HG03280 (cell line): ENCODE measurements around the gene RPS6KA5.

Source experiments
- ATAC-seq: cut with Tn5 transposase; IDR thresholded peaks from one replicate; pipeline ENCODE4 v1.9.1; 2021; ENCODE audit warnings: mild to moderate bottlenecking, moderate library complexity; ENCODE audit not compliant: unreplicated experiment

The RPS6KA5 gene

DNA sequence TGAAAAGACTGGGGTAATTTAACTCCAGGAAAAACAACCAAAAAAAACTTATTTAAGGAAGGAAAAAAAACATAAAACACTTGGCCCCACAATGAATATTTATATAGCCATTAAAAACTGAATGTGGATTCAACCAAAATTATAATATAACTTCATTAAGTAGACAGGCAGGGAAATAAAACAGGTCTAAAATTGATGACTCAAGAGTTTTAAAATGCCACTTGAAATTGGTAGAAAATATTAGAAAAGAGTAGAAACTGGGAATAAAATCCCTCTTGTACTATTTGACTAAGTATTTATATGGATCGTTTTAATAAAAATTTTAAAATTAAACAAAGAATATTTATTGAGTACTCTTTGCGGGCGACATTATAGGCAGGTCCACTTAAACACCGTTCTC lies 28.8 kb downstream of the RPS6KA5 start:
- no peak for ATAC-seq

DNA sequence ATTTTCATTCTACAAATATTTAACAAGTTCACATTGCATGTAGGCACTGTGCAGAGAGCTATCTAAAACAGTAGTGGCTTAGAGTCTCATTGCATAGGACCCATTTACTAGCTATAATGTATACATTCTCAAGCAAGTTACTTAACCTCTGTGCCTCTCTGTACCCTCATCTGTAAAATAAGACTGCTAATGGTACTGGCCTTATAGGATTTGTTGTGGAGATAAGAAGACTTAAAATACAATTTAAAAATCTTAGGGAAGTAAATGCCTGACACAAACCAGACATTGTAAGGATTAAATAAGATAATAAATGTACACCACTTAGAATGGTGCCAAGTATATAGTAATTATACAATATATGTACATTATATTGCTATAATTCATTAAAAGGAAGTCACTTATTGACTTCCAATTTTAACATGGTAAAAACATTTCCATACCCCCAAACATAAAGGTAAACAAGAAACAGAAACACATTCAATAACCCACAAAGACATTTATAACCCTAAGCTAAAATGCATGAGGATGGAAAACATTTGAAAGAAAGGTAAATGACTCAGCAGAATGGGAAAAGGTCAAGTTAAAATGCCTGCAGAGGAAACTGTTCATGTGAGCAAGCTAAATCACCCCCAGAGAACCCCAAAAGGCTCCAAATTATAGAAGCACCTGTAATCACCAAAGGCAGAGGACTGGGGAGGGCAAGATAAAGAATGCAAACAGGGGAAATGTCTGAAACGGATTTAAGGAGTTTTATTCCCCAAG lies 30.8 kb downstream of the RPS6KA5 start:
- ATAC-seq: no peak

DNA sequence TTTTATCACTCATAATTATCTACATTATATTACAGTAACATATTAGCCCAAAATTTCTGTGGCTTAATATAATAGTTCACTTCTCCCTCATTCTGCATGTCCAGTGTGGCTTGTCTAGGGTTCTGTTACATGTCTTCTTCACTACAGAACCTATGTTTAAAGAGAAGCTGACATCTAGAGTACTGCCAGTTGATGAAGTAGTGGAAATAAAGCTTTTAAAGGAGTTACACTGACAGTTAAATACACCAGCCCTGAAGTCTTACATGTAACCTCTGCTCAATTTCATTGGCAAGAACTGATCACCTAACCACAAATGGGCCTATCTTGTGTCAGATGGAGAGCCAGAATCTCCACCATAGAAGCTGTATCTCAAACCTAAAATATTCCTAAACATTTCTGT lies 32.9 kb downstream of the RPS6KA5 start:
- ATAC-seq: no peak

DNA sequence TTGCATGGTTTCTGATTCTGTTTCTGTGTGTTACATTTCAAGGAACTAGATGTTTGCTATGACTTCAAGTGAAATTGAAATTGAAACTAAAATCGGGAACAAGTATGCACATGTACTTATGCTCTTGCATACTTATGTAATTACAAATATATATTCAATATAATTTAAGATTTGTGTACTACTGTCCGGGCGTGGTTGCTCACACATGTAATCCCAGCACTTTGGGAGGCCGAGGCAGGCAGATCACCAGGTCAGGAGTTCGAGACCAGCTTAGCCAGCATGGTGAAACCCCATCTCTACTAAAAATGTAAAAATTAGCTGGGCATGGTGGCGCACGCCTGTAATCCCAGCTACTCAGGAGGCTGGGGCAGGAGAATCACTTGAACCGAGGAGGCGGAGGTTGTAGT lies 37.8 kb downstream of the RPS6KA5 start:
- ATAC-seq: peak; percentile 93

DNA sequence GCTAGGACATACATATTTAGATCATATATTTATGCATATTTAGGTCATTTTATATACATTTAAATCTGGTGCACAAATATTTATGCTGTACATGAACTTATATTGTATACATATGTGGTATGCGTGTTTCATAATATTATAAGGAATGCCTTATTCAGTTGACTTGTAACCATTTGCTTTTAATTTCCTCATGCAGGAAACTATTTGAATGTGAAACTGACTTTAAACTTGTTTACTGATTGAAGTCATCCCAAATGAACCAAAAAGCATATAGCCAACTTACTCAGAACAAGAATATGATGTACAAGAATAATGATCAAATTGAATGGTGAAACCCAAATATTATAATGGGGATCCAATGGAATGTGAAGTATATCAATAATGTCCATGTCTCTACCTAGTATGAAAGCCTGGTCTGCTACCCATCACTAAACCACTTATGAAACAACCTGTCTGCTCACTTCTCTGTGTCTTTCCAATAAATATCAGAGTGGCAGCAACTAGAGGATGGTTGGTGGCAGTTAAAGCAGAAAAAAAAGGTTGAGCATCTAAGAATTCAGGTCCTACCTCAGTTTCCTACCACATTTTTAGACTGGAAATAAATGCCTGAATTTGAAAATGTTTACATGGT lies 38.3 kb downstream of the RPS6KA5 start:
- ATAC-seq: peak; percentile 61

DNA sequence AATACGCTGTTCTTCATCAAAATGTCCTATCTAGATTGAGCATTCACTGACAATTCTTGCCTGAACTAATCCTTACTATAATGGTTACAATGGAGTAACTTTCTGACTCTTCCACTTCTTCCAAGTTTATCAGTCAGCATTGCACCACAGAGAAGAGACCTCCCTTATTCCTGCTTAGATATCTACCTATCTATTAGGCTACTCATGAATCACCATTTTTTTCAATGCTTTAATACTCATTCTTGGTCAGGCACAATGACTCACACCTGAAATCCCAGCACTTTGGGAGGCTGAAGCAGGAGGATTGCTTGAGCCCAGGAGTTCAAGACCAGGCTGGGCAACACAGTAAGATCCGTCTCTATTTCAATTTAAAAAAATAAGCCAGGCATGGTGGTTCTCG lies 39.3 kb downstream of the RPS6KA5 start:
- no peak for ATAC-seq

DNA sequence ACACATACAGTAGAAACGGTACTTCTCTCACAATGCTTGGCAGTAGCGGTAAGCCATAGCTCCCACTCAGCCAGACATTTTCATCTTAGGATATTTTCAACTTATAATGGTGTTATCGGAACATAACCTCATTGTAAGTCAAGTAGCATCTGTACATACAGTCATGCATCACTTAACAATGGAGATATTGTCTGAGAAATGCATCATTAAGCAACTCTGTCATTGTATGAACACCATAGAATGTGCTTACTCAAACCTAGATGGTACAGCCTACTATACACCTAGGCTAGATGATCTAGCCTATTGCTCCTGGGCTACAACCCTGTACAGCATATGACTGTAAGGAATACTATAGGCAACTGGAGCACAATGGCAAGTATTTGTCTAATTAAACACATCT lies 40.8 kb downstream of the RPS6KA5 start:
- no peak for ATAC-seq

DNA sequence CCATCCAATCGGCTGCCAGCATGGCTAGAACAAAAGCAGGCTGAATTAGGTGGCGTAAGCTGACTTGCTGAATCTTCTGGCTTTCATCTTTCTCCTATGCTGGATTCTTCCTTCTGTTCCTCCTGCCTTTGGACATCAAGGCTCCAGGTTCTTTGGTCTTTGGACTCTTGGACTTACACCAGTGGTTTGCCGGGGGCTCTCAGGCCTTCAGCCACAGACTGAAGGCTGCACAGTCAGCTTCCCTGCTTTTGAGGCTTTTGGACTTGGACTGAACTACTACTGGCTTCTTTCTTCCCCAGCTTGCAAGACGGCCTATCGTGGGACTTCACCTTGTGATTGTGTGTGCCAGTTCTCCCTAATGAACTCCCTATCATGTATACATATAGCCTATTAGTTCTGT lies 42.0 kb downstream of the RPS6KA5 start:
- no peak for ATAC-seq

DNA sequence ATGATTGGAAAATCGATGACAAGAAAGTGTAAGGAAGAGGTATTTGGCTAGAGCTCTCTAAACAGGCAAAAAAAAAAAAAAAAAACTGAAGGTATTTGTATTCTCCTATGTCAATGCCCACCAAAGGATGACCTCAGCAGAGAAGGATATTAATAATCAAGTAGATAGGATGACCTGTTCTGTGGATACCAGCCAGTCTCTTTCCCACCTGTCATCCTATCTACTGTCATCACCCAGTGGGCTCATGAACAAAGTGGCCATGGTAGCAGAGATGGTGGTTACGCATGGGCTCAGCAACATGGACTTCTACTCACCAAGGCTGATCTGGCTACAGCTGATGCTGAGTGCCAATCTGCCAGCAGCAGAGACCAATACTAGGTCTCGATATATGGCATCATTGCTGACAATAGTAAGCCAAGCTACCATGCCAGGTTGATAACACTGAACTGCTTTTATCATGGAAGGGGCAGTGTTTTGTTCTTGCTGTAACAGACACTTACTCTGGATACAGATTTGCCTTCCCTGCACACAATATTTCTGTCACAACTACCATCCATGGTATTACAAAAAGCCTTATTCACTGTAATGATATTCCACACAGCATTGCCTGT lies 43.5 kb downstream of the RPS6KA5 start:
- ATAC-seq: no peak

DNA sequence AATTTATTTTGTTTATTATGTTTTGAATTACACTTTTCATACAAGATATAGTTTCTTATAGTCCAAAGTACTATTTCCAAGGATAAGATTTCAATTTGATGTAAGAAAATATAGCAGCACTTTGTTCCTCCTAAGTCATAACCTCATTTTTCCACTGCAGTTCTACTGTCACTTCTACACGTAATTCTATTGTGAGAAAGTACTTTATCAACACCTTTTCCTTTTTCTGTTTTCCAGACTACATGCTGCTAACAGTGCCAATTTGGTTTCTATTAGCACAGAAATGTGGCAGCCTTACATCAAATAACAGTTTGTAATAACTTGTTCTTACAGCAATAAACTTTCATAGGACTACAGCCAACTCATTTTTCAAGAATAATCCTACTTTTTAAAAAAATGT lies 45.0 kb downstream of the RPS6KA5 start:
- ATAC-seq: no peak

DNA sequence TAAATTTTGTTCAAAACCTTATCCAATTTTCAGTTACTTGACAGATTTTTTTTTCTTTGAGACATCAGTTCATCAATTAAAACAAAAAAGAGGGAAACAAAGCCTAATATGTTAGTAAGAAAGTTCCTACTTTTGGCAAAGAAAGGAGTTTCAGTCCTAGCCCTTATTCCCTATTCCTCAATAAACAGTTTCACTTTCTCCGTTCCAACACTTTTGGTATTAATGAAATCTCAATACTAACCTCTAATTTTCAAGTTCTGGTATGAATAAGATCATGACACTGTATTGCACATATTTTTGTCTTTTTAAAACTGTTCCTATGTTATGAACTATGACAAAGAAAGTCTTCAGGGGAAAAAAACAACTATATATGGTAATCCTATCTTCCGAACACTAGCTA lies 48.4 kb downstream of the RPS6KA5 start:
- ATAC-seq: no peak

DNA sequence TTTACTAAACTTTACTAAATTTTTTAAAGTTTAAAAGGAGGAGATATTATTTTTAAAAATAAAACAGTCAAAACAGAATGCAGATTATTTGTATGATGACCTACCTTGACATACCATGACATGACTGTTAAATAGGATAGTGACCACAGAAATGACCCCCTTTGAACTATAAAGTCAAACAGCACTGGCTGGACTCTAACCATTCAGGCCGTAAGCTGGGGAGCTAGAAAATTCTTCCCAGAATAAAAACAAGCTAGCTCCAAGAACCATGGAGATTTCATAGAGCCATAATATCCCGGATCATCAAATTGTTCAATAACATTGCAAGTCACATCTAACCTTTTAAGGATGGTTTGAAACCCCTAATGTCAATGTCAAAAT lies 50.3 kb downstream of the RPS6KA5 start:
- no peak for ATAC-seq

DNA sequence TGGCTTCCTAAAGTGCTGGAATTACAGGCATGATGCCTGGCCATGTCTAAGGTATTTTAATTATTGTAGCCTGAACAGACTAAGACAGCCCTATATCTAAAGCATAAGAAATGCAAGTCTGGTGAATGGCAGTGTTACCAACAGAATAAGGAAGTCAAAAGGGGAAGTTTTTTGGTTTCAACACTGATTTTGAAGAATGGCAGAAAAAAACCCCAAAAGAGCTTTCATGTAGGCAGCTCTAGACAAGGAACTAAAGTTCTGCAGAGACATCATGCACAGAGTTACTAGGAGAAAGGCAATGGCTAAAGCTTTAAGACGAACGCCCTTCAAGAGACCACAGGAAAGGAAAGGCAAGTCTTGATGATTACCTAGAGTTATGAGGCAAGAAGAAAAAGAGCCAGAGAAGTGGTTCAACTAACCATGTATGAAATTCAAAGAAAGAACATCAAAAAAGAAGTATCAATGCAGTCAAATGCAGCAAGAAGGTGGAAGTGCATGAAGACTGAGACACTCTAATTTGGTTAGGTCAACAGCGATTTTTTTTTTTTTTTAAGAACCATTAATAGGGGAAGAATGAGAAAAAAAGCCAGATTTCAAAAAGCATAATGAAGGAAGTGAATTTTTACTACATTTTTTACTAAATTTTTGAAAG lies 50.8 kb downstream of the RPS6KA5 start:
- peak; percentile 79 for ATAC-seq

DNA sequence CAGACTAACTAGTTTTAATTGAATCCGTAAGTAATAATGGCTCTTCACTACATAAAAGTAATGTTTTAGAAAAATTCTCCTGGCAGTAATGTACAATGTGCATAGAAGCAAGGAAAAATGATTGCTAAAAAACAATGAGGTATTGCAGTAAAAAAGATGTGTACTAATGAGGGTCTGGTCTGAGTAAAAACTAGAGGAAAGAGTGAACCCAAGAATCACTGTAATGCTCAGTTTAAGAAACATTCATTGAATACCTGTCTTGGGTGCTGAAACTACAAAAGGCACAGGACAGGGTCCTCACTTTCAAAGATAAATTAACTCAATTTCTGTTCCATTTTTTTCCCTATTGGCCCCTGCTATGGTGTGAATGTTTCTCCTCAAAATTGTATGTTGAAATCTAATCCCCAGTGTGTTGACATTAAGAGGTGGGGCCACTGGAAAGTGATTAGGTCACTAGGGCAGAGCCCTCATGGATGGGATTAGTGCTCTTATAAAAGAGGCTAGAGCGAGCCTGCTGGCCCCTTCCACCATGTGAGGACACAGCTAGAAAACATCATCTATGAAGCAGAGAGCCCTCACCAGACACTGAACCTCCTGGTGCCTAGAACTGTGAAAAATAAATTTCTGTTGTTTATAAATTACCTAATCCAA lies 51.6 kb downstream of the RPS6KA5 start:
- ATAC-seq: no peak

DNA sequence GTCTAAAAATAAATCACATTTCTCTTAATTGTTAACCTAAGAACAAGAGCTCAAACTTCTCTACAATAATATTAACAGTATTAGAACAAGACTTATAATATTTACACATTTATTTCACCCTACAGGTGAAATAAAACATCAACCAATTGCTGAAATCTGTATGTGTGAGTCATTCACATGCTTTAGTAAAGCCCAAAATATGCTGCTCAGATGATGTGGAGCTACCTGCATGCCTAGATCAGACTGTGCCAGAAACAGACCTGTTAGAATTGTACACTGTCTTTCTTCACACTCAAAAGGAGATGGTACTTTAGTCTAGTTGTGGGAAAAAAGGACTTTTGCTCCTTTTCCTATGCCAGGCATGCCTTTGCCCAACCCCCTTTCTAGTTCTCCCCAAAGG lies 54.7 kb downstream of the RPS6KA5 start:
- ATAC-seq: no peak

DNA sequence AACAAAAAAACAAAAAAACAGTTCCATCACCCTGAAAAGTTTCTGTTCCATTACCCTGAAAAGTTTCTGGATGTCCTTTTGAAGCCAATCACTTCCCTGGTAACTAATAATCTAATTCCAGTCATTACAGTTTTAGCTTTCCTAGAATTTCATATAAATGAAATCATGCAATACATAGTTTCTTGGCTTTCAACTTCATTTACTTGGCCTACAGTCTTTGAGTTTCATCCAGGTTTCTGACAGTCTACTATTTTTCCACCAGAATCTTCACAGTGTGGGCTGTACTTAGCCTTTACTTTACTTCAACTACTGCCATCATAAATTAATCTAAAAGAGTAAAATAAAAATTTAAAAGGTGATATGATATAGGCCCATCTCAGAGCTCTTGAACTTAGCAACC lies 55.5 kb downstream of the RPS6KA5 start:
- ATAC-seq: no peak

DNA sequence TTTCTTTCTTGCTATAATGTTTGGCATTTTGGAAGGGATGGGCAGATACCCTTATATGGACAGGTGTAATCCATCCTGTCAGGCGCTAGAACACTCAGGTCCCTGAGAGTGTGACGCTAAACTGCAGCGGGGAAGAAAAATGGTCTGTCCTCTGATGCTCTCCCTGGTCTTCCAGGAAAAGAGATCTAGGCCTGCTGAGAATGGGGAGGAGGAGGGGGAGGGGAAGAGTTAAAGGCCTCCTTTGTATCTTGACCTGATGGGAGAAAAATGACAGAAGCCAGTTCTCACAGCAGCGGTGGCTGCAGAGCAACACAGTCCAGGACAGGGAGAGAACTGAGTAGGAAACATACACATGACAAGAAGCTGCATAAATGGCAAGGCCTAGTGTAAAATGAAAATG lies 61.1 kb downstream of the RPS6KA5 start:
- ATAC-seq: no peak

DNA sequence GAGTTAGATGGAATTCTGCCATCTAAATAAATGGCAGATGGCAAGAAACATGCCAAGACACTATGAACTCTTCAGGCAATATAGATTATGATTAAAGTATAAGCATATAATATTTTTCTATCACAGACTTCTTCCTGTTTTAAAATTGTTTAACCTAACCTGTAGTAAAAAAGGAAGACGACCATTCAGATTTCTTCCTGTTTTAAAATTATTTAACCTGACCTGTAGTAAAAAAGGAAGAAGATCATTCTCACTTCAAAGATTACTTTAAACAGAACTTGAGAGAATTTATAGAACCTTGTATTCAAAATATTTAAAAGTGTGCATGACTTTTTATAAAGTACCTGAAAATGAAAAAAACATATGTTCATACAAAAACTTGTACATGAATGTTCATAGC lies 63.5 kb downstream of the RPS6KA5 start:
- no peak for ATAC-seq

DNA sequence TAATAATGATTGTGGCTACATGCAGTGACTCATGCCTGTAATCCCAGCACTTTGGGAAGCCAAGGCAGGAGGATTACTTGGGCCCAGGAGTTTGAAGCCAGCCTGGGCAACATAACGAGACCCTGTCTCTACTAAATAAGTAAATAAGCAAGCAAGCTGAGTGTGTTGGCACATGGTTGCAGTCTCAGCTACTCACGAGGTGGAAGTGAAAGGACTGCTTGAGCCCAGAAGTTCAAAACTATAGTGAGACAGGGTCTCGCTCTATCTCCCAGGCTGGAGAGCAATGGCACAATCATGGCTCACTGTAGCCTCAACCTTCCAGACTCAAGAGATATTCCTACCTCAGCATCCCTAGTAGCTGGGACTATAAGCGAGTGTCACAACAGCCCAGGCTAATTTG lies 64.7 kb downstream of the RPS6KA5 start:
- ATAC-seq: no peak

DNA sequence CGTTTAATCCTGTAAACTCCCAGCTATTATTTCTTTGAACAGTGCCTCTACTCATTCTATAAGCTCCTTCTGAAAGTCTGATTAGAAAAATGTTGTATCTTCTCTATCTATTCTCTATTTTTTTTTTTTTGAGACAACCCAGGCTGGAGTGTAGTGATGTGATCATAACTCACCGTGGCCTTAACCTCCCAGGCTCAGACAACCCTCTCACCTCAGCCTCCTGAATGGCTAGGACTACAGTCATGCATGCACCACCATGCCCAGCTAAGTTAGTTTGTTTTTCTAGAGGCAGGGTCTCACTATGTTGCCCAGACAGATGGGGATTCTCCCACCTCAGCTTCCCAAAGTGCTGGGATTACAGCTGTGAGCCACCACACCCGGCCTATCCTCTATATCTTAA lies 66.6 kb downstream of the RPS6KA5 start:
- ATAC-seq: no peak

DNA sequence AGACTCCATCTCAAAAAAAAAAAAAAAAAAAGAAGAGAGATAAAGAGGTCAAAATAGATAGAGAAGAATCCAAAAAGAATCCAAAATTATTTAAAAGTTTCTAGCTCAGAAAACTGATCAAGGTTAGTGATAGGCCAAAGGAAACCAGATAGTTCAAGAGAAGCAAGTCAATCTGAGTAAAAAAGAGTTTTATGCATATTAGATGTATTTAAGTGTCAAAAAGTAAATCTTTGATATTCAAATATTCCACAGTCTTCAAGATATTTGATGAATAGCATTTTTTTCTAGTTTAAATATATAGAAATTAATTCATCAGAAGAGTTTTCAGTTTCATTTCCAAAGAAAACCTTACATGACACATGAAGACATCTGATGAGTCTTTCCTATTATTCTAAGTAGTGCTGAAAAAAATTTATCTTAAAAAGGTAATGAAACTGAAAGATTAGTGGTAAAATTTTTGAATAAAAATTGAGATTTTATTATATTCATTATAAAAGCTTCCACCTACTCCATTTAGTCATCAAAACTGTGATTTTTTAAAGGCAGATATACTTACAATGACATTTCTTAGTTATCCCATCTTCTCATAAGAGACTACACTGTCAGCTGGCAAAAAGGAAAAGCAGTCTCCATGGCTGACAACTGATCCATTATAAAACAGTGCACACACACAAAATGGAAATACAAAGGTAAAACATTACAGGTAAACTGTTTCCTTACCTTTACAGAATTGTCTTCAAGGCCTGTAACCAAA lies 68.6 kb downstream of the RPS6KA5 start:
- ATAC-seq: no peak
